Measurements from ENCODE around the gene PUM2.

- no peak for TF ChIP-seq CTCF (IDR thresholded peaks at IDR 0.05; ENCODE audit: low read length)
- TF ChIP-seq EZH2 (optimal IDR thresholded peaks at IDR 0.05; ENCODE audit: low read depth, low read length): no peak
Observed at GRCh38 chr2:20346565-20347381, 3.9 kb downstream of the PUM2 start.

All from MM.1S (cell line).